WTC11 (cell line): ENCODE data around the gene DCBLD2. TPM values are rescaled to one million over a fixed set of nuclear protein-coding genes. Genes with fewer than 3 reads are reported as not detected.

Source experiments
- ATAC-seq: fragments of 200-7000 bp; cut with Tn5 transposase; 2 replicates; pipeline ENCODE4 v1.10.0; 2021; ENCODE audit warnings: mild to moderate bottlenecking, moderate library complexity
- CTCF ChIA-PET: fragments of 300-600 bp; sonication (Branson Sonifier 250); formaldehyde crosslinking; loops from one replicate; lab custom pipeline; 2021; ENCODE audit warnings: antibody characterized with exemption; lab: Charles Lee
- POLR2A ChIA-PET: fragments of 350-600 bp; sonication (Branson Sonifier 250); formaldehyde crosslinking; loops from one replicate; lab custom pipeline; 2021; ENCODE audit warnings: antibody characterized with exemption; lab: Charles Lee
- DNase-seq: peaks from one replicate; pipeline ENCODE4 v3.0.0; 2021; ENCODE audit warnings: low spot score
- H3K27ac Mint-ChIP-seq: 2 replicates; pipeline ENCODE4 v1.8.0; 2021; ENCODE audit warnings: mixed read lengths
- H3K27me3 Mint-ChIP-seq: 2 replicates; pipeline ENCODE4 v1.8.0; 2021; ENCODE audit warnings: low read depth, mild to moderate bottlenecking, moderate library complexity, mixed read lengths
- H3K36me3 Mint-ChIP-seq: 2 replicates; pipeline ENCODE4 v1.8.0; 2021; ENCODE audit warnings: mixed read lengths
- H3K4me1 Mint-ChIP-seq: 2 replicates; pipeline ENCODE4 v1.8.0; 2022; ENCODE audit warnings: mixed read lengths
- H3K4me3 Mint-ChIP-seq: 2 replicates; pipeline ENCODE4 v1.8.0; 2021; ENCODE audit warnings: mild to moderate bottlenecking, moderate library complexity, mixed read lengths
- H3K9me3 Mint-ChIP-seq: 2 replicates; pipeline ENCODE4 v1.8.0; 2021; ENCODE audit warnings: mixed read lengths
- ATF1 ChIP-seq: sonication (generic); formaldehyde crosslinking; IDR thresholded peaks from 2 replicates; pipeline ENCODE4 v1.8.1; 2023; ENCODE audit warnings: mild to moderate bottlenecking, moderate library complexity, missing genetic modification reagents
- EMX1 ChIP-seq: fragments of 250-450 bp; sonication (Bioruptor Pico); IDR thresholded peaks from 2 replicates; pipeline ENCODE4 v1.8.0; 2021; ENCODE audit warnings: mild to moderate bottlenecking
- FOXK1 ChIP-seq: sonication (generic); formaldehyde crosslinking; IDR thresholded peaks from 2 replicates; pipeline ENCODE4 v1.8.0; 2022; ENCODE audit warnings: mild to moderate bottlenecking, moderate library complexity, missing genetic modification reagents
- GTF2I ChIP-seq: fragments of 250-450 bp; sonication (Bioruptor Pico); conservative IDR thresholded peaks from 2 replicates; pipeline ENCODE4 v1.4.0; 2021; ENCODE audit warnings: mild to moderate bottlenecking
- IRF2 ChIP-seq: sonication (generic); formaldehyde crosslinking; IDR thresholded peaks from 2 replicates; pipeline ENCODE4 v1.8.0; 2022; ENCODE audit warnings: low read depth, missing genetic modification reagents, borderline replicate concordance
- JUN ChIP-seq: sonication (generic); formaldehyde crosslinking; IDR thresholded peaks from 2 replicates; pipeline ENCODE4 v1.8.0; 2023; ENCODE audit warnings: mild to moderate bottlenecking, missing genetic modification reagents
- KAT7 ChIP-seq: sonication (generic); formaldehyde crosslinking; IDR thresholded peaks from 2 replicates; pipeline ENCODE4 v1.8.1; 2023; ENCODE audit warnings: missing genetic modification reagents, mild to moderate bottlenecking, borderline replicate concordance
- NR1H2 ChIP-seq: sonication (generic); formaldehyde crosslinking; IDR thresholded peaks from 2 replicates; pipeline ENCODE4 v1.9.0; 2021; ENCODE audit warnings: mild to moderate bottlenecking, moderate library complexity, missing genetic modification reagents
- SP1 ChIP-seq: sonication (generic); formaldehyde crosslinking; conservative IDR thresholded peaks from 2 replicates; pipeline ENCODE4 v1.8.1; 2022; ENCODE audit warnings: missing genetic modification reagents
- TEAD4 ChIP-seq: sonication (generic); formaldehyde crosslinking; IDR thresholded peaks from 2 replicates; pipeline ENCODE4 v1.8.0; 2022; ENCODE audit warnings: mild to moderate bottlenecking, missing genetic modification reagents
- TP53 ChIP-seq: sonication (generic); formaldehyde crosslinking; IDR thresholded peaks from 2 replicates; pipeline ENCODE4 v1.8.1; 2023; ENCODE audit warnings: mild to moderate bottlenecking, missing genetic modification reagents
- ZBTB21 ChIP-seq: sonication (generic); formaldehyde crosslinking; IDR thresholded peaks from 2 replicates; pipeline ENCODE4 v1.8.1; 2023; ENCODE audit warnings: mild to moderate bottlenecking, missing genetic modification reagents, borderline replicate concordance
- total RNA-seq: library from RNA; stranded (reverse); gene quantifications from 3 replicates; pipeline ENCODE4 v1.2.3, GENCODE V29; 2021
- TF ChIP-seq, protein P1 (sequence below): fragments of 250-450 bp; sonication (Bioruptor Pico); IDR thresholded peaks from 2 replicates; pipeline ENCODE4 v1.9.0; 2021; ENCODE audit warnings: mild to moderate bottlenecking, borderline replicate concordance
- TF ChIP-seq, protein P2 (sequence below): sonication (generic); formaldehyde crosslinking; conservative IDR thresholded peaks from 2 replicates; pipeline ENCODE4 v1.8.1; 2022; ENCODE audit warnings: mild to moderate bottlenecking, missing genetic modification reagents
- TF ChIP-seq, protein P3 (sequence below): fragments of 250-450 bp; sonication (Bioruptor Pico); IDR thresholded peaks from 2 replicates; pipeline ENCODE4 v1.8.0; 2021; ENCODE audit warnings: mild to moderate bottlenecking
- TF ChIP-seq, protein P4 (sequence below): sonication (generic); formaldehyde crosslinking; IDR thresholded peaks from 2 replicates; pipeline ENCODE4 v1.8.0; 2023; ENCODE audit warnings: missing genetic modification reagents, mild to moderate bottlenecking, borderline replicate concordance
- TF ChIP-seq, protein P5 (sequence below): fragments of 250-450 bp; sonication (Bioruptor Pico); IDR thresholded peaks from 2 replicates; pipeline ENCODE4 v1.9.0; 2021; ENCODE audit warnings: mild to moderate bottlenecking
- TF ChIP-seq, protein P6 (sequence below): sonication (generic); formaldehyde crosslinking; IDR thresholded peaks from 2 replicates; pipeline ENCODE4 v1.8.1; 2022; ENCODE audit warnings: low read depth, missing genetic modification reagents, borderline replicate concordance

Gene DCBLD2
- total RNA-seq, 1 experiment from 2014 or later = 47.9 TPM

DNA sequence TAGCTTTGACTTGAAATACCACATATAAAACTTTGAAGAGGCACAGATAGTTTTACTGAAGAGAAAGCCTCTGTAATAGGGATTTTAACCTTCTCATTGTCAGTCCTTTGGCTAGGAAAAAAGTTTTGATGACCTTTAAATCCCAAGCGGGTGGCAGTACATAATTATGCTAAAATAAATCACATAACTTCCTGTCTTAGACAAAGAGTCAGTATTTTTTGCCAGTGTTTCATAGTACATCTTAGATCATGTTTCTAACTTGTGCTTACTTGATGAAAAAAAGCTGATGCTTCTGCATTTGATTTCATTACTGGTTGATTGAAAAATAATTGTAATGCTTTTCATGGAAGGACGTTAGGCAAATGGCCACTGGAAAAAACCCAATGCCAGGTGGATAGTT, 132.5 kb downstream of the DCBLD2 start (continued):
- TF ChIP-seq, protein P1, sequence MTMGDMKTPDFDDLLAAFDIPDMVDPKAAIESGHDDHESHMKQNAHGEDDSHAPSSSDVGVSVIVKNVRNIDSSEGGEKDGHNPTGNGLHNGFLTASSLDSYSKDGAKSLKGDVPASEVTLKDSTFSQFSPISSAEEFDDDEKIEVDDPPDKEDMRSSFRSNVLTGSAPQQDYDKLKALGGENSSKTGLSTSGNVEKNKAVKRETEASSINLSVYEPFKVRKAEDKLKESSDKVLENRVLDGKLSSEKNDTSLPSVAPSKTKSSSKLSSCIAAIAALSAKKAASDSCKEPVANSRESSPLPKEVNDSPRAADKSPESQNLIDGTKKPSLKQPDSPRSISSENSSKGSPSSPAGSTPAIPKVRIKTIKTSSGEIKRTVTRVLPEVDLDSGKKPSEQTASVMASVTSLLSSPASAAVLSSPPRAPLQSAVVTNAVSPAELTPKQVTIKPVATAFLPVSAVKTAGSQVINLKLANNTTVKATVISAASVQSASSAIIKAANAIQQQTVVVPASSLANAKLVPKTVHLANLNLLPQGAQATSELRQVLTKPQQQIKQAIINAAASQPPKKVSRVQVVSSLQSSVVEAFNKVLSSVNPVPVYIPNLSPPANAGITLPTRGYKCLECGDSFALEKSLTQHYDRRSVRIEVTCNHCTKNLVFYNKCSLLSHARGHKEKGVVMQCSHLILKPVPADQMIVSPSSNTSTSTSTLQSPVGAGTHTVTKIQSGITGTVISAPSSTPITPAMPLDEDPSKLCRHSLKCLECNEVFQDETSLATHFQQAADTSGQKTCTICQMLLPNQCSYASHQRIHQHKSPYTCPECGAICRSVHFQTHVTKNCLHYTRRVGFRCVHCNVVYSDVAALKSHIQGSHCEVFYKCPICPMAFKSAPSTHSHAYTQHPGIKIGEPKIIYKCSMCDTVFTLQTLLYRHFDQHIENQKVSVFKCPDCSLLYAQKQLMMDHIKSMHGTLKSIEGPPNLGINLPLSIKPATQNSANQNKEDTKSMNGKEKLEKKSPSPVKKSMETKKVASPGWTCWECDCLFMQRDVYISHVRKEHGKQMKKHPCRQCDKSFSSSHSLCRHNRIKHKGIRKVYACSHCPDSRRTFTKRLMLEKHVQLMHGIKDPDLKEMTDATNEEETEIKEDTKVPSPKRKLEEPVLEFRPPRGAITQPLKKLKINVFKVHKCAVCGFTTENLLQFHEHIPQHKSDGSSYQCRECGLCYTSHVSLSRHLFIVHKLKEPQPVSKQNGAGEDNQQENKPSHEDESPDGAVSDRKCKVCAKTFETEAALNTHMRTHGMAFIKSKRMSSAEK (CRISPR knock-in tag) = no peak
- no peak for TF ChIP-seq TP53

DNA sequence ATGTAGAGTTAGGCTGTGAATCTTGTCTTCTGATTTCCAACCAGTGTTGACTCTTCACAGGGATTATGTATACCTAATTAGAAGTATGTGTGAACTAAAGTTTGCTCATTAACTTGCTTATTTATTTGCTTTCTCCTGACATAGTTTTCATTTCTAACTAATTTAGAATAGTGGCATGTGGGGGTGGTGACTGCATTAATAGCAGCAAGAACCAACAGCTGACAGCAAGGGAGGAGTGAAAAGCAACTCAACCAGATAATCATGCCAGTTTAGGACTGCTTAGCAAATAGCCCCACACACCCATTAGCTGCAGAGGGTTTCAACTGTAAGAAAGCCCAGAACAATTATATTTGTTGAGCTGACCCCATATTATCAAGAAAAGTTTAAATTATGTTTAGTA, 134.6 kb downstream of the DCBLD2 start:
- no peaks in the 10 kb centered on the region for H3K27me3 Mint-ChIP-seq
- no peaks in the 10 kb centered on the region for H3K9me3 Mint-ChIP-seq
- POLR2A ChIA-PET = no interaction called here
- no peak overlapping the region for H3K4me3 Mint-ChIP-seq
- ATAC-seq = no peak
- CTCF ChIA-PET = no interaction called here
- no peak for TF ChIP-seq EMX1 (CRISPR knock-in tag)
- H3K36me3 Mint-ChIP-seq = no peaks in the 10 kb centered on the region
- DNase-seq = no peak
- no peak overlapping the region for H3K27ac Mint-ChIP-seq
- peaks cover 33% of the 10 kb centered on the region for H3K4me1 Mint-ChIP-seq

DNA sequence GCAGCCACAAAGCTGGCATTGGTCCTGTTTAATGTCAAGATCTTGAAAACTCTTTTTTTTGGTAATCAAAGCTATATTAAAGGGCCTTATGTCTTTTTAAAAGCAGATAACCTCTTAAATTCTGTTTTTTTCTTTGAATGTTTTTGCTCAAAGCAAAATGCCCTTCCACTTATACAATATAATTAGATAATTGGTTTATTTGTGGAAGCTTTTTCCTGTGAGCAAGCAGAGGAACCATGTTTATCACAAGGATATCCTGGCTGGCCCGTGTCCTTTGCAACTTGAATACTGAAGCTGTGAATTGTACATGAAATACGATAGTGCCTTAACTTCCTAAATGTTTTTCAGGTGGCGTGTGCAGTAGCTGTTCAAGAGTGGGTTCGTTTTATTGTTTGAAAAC, 135.8 kb downstream of the DCBLD2 start:
- H3K4me3 Mint-ChIP-seq = no peak overlapping the region
- ChIA-PET CTCF (no interaction called here), POLR2A (no interaction called here)
- no peak for TF ChIP-seq SP1 (CRISPR knock-in tag)
- TF ChIP-seq, protein P2, sequence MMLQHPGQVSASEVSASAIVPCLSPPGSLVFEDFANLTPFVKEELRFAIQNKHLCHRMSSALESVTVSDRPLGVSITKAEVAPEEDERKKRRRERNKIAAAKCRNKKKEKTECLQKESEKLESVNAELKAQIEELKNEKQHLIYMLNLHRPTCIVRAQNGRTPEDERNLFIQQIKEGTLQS = no peak
- TF ChIP-seq, protein P3, sequence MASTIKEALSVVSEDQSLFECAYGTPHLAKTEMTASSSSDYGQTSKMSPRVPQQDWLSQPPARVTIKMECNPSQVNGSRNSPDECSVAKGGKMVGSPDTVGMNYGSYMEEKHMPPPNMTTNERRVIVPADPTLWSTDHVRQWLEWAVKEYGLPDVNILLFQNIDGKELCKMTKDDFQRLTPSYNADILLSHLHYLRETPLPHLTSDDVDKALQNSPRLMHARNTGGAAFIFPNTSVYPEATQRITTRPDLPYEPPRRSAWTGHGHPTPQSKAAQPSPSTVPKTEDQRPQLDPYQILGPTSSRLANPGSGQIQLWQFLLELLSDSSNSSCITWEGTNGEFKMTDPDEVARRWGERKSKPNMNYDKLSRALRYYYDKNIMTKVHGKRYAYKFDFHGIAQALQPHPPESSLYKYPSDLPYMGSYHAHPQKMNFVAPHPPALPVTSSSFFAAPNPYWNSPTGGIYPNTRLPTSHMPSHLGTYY (CRISPR knock-in tag) = no peak
- no peak for TF ChIP-seq GTF2I (CRISPR knock-in tag)
- no peak for TF ChIP-seq ATF1 (CRISPR knock-in tag)
- TF ChIP-seq NR1H2 (CRISPR knock-in tag) = no peak
- TF ChIP-seq, protein P4, sequence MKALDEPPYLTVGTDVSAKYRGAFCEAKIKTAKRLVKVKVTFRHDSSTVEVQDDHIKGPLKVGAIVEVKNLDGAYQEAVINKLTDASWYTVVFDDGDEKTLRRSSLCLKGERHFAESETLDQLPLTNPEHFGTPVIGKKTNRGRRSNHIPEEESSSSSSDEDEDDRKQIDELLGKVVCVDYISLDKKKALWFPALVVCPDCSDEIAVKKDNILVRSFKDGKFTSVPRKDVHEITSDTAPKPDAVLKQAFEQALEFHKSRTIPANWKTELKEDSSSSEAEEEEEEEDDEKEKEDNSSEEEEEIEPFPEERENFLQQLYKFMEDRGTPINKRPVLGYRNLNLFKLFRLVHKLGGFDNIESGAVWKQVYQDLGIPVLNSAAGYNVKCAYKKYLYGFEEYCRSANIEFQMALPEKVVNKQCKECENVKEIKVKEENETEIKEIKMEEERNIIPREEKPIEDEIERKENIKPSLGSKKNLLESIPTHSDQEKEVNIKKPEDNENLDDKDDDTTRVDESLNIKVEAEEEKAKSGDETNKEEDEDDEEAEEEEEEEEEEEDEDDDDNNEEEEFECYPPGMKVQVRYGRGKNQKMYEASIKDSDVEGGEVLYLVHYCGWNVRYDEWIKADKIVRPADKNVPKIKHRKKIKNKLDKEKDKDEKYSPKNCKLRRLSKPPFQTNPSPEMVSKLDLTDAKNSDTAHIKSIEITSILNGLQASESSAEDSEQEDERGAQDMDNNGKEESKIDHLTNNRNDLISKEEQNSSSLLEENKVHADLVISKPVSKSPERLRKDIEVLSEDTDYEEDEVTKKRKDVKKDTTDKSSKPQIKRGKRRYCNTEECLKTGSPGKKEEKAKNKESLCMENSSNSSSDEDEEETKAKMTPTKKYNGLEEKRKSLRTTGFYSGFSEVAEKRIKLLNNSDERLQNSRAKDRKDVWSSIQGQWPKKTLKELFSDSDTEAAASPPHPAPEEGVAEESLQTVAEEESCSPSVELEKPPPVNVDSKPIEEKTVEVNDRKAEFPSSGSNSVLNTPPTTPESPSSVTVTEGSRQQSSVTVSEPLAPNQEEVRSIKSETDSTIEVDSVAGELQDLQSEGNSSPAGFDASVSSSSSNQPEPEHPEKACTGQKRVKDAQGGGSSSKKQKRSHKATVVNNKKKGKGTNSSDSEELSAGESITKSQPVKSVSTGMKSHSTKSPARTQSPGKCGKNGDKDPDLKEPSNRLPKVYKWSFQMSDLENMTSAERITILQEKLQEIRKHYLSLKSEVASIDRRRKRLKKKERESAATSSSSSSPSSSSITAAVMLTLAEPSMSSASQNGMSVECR (CRISPR knock-in tag) = no peak
- TF ChIP-seq TP53 = no peak
- DNase-seq = no peak
- H3K4me1 Mint-ChIP-seq = peaks cover 38% of the 10 kb centered on the region
- H3K9me3 Mint-ChIP-seq = no peaks in the 10 kb centered on the region
- no peaks in the 10 kb centered on the region for H3K36me3 Mint-ChIP-seq
- H3K27me3 Mint-ChIP-seq = no peaks in the 10 kb centered on the region
- H3K27ac Mint-ChIP-seq = no peak overlapping the region
- ATAC-seq = no peak

DNA sequence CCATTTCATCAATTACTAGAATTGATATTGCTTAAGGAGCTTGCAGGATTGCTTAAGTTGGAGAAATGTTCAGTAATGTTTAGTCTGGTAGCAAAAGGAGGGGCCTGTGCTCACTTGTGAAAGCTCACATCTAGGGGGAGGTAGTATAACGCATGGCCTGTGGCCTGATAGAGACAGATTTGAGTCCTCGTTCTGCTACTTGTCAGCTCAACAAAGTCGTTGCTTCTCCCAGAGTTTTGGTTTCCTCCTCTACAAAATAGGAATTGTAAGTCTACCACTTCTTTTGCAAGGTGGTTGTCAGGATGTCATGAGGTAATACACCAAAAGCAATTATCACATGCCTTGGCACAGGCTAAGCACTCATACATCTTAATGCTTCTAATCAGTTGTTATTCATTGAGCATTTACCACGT, 137.0 kb downstream of the DCBLD2 start:
- H3K27me3 Mint-ChIP-seq = no peaks in the 10 kb centered on the region
- ATAC-seq = peak; percentile 60
- CTCF ChIA-PET = interaction anchor here (2.2 kb wide), 1 partner anchor 107 kb away, joined by 6 read pairs; no protein-coding TSS in a partner anchor
- TF ChIP-seq FOXK1 (CRISPR knock-in tag) (no peak), ZBTB21 (CRISPR knock-in tag) (no peak), KAT7 (no peak), TEAD4 (CRISPR knock-in tag) (no peak), JUN (CRISPR knock-in tag) (no peak), IRF2 (CRISPR knock-in tag) (no peak), ATF1 (CRISPR knock-in tag) (no peak)
- TF ChIP-seq, protein P5, sequence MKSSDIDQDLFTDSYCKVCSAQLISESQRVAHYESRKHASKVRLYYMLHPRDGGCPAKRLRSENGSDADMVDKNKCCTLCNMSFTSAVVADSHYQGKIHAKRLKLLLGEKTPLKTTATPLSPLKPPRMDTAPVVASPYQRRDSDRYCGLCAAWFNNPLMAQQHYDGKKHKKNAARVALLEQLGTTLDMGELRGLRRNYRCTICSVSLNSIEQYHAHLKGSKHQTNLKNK = no peak
- TF ChIP-seq, protein P6, sequence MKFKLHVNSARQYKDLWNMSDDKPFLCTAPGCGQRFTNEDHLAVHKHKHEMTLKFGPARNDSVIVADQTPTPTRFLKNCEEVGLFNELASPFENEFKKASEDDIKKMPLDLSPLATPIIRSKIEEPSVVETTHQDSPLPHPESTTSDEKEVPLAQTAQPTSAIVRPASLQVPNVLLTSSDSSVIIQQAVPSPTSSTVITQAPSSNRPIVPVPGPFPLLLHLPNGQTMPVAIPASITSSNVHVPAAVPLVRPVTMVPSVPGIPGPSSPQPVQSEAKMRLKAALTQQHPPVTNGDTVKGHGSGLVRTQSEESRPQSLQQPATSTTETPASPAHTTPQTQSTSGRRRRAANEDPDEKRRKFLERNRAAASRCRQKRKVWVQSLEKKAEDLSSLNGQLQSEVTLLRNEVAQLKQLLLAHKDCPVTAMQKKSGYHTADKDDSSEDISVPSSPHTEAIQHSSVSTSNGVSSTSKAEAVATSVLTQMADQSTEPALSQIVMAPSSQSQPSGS (CRISPR knock-in tag) = no peak

More for the DNA sequence above, 137.0 kb downstream of the DCBLD2 start:
- Mint-ChIP-seq H3K27ac (no peak overlapping the region), H3K9me3 (no peaks in the 10 kb centered on the region), H3K4me1 (peaks cover 38% of the 10 kb centered on the region), H3K4me3 (no peak overlapping the region), H3K36me3 (no peaks in the 10 kb centered on the region)
- POLR2A ChIA-PET = no interaction called here
- no peak for DNase-seq
